ENCODE results near the gene CGREF1. TPM values are rescaled to one million over a fixed set of nuclear protein-coding genes. Genes with fewer than 3 reads are reported as not detected.

CGREF1 gene
- total RNA-seq, 1 donor from 2014 or later: 2.3 TPM

GRCh38 chr2:27136751-27137150 is 17.8 kb upstream of the CGREF1 start:
- TF ChIP-seq CTCF (conservative IDR thresholded peaks at IDR 0.05; ENCODE audit: low read depth, low read length): no peak
- H3K4me3 ChIP-seq (ENCODE audit: low read depth, low read length): no peak overlapping the region
- no peak for DNase-seq (ENCODE audit: low read depth)

GRCh38 chr2:27135478-27135955 is 16.6 kb upstream of the CGREF1 start:
- DNase-seq (ENCODE audit: low read depth): no peak
- H3K4me3 ChIP-seq (ENCODE audit: low read depth, low read length): no peak overlapping the region
- no peak for TF ChIP-seq CTCF (conservative IDR thresholded peaks at IDR 0.05; ENCODE audit: low read depth, low read length)

- no peak for TF ChIP-seq CTCF (conservative IDR thresholded peaks at IDR 0.05; ENCODE audit: low read depth, low read length)
- peak overlapping the region; percentile 75 for H3K4me3 ChIP-seq (ENCODE audit: low read depth, low read length)
- no peak for DNase-seq (ENCODE audit: low read depth)
Measured at GRCh38 chr2:27134781-27135477, 16.0 kb upstream of the CGREF1 start.

GRCh38 chr2:27133905-27134780 is 15.2 kb upstream of the CGREF1 start, which contains the start of gene PREB:
PREB (minus strand) TSS chr2:27134636; CDS start chr2:27134421, 215 bp downstream.
- peak within 1 kb of the TSS; percentile 75 for H3K4me3 ChIP-seq (ENCODE audit: low read depth, low read length)
- DNase-seq (ENCODE audit: low read depth): peak; percentile 9
- peak; percentile 35 for TF ChIP-seq CTCF (conservative IDR thresholded peaks at IDR 0.05; ENCODE audit: low read depth, low read length)

- peak overlapping the region; percentile 75 for H3K4me3 ChIP-seq (ENCODE audit: low read depth, low read length)
- TF ChIP-seq CTCF (conservative IDR thresholded peaks at IDR 0.05; ENCODE audit: low read depth, low read length): no peak
- DNase-seq (ENCODE audit: low read depth): no peak
Measured at GRCh38 chr2:27133195-27133875, 14.4 kb upstream of the CGREF1 start.

GRCh38 chr2:27131429-27131828 is 12.5 kb upstream of the CGREF1 start:
- no peak overlapping the region for H3K4me3 ChIP-seq (ENCODE audit: low read depth, low read length)
- TF ChIP-seq CTCF (conservative IDR thresholded peaks at IDR 0.05; ENCODE audit: low read depth, low read length): no peak
- DNase-seq (ENCODE audit: low read depth): no peak
